HG02970 (cell line): ENCODE data around the gene ETV6.

ENCODE experiments used
- ATAC-seq: cut with Tn5 transposase; IDR thresholded peaks from one replicate; pipeline ENCODE4 v1.9.1; 2021; ENCODE audit warnings: mild to moderate bottlenecking, moderate library complexity, moderate number of reproducible peaks; ENCODE audit not compliant: unreplicated experiment, low FRiP score

Gene ETV6

DNA sequence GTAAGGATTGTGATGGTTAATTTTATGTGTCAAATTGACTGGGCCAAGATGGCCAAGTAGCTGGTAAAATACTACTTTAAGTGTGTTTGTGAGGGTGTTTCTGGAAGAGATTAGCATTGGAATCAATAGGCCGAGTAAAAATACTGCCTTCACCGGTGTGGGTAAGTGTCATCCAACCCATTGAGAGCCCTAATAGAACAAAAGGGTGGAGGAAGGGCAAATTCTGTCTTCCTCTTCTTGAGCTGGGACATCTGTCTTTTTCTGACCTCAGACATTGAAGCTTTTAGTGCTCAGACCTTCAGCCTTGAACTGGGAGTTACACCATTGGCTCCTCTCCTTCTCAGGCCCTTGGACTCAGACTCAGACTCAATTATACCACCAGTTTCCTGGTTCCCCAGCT is 8.0 kb upstream of the ETV6 start:
- no peak for ATAC-seq

DNA sequence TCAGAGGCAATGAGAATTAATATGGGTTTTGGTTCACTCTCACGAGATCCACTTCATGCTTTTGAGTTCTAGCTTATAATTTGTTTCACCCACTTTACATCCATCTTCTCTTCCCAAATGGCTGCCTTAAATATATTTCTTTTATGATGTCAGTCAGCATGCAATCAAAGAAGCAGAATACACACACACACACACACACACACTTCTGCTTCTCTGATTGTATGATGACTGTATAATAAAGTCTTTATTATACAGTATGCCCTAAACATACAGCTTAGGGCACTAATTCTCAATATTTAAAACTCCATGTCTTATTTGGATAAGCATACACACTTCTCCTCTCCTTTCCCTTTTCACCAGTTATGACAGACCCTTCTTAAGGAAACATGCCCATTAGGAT is 6.7 kb upstream of the ETV6 start:
- ATAC-seq, result no peak

DNA sequence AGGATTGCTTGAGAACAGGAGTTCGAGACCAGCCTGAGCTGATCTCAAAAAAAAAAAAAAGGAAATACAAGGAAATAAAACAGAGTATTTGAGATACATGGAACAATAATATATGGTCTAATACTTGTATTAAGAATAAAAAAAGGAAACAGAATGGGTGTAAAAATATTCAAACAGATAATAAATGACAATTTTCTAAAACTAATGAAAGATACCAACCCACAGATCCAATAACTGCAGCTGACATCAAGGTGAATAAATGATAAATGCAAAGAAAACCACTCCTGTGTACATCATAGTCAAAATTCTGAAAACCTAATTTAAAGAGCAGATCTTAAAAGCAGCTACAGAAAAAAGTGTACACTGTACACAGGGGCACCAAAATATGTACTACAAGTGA is 4.1 kb upstream of the ETV6 start:
- no peak for ATAC-seq

DNA sequence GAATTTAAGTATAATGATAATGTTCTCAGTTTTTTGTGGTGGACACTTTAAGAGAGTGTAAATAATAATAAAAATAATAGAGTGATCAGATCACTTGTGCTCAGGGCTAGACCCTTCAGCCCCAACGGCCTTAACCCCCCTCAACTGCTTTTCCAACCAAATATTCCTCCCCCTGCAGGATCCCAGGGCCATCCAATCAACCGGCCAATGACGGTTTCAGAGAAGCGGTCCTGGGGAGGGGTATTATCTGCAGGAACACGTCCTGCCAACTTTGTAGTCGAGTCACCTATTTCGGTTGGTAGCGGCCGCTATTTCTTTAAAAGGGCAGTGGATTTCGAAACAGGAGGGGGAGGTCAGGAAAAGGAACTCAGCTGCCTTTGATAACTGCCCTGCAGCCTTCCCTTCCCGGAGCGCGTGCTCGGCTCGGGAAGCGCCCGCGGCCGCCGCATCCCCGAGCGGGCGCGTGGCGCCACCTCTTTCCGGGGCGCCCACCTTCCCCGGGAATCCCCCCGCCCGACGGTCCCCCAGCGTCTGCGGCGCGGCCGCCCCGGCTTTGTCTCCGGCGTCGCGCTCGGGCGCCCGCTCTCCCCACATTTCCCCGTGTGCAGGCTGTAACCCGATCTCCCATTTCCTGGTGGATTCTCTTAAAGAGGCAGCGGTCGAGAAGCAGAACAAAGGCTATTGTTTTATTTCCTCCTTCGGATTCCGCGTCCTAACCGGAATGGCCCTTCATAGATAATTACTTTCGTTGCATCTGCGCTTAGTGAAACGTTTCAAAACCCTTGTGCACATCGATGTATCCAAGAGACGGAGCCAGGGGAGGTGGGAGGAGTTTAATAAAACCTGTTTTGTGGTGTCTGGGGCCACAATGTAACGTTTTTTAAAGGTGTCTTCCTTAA is 711 bp upstream of the ETV6 start:
- ATAC-seq, result peak; percentile 35

DNA sequence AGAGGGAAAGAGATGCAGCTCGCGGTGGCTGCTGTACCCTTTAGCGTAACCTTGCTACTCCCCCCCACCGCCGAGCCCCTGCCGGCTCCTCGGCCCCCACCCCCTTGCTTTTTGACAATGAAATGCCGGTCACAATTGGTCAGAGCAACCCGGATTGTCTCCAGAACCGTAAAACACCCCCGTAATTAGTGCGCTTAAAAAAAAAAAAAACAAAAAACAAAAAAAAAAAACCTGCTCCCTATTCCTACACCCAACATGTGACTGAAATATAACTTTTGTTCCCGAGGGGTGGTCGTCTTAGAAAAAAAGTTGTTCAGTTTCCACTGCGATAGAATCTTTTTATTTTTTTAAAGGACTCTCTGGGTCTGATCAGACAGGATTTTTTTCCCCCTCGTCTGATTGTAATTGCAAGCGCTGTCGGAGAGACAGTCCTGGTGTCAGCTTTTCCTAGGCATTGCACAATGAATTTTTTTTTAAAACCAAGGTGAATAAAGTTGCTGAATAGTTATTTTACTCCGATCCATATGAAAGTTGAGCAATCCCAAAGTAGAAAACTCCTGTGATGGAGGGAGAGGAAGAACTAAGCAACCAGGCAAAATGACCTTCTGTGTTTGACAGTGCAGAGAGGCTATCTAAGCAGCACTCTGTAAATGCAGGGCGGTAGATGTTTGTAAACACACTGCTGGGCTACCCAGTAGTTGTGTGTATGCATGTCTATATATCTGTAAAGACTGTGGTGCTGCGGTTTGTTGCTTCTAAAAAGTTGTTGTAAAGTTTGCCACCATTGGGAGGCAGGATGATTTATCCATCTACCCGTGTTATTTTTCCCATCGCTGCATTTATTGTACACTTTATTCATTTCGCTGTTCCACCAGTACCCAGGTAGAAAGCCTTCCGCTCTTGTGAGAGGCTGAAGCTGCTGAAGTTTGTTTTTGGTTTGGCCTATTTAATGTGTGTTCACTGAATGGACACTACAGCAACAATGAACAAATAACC is 1.1 kb downstream of the ETV6 start:
- no peak for ATAC-seq

DNA sequence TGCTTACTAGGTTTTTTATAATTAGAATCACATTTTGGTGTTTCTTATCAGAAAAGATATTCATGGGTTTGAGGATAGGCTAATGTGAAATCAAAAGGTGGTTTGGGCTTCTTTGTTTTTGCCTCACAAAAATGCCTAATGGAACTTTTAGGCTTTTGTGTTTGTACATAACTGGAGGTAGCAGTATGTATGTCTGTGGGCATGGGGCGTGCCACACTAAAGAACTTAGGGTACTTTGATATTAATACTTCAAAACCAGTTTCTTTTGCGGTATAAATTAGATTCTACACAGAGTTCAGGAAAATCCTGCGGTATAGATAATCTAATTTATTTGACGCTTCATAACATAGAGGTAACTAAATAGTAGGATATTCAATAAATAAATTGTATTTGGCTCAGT is 1.9 kb downstream of the ETV6 start:
- no peak for ATAC-seq

DNA sequence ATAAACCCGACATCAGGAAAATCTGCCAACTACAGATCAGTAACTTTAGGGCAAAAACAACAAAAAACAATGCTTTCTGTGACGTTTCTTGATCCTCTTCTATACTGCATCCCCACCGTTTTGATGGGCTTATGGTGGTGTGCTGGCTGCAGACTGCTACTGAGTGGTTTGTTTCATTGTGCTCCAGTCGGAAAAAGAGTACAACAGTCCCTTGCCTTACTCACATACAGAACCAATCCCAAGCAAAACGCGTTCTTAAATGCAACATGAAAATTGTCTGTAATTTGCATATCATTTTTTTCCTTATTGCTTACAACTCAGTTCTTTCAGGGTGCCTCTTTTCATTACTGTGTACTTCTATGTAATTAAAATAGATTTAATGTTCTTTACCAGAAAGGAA is 2.3 kb downstream of the ETV6 start:
- ATAC-seq, result no peak

DNA sequence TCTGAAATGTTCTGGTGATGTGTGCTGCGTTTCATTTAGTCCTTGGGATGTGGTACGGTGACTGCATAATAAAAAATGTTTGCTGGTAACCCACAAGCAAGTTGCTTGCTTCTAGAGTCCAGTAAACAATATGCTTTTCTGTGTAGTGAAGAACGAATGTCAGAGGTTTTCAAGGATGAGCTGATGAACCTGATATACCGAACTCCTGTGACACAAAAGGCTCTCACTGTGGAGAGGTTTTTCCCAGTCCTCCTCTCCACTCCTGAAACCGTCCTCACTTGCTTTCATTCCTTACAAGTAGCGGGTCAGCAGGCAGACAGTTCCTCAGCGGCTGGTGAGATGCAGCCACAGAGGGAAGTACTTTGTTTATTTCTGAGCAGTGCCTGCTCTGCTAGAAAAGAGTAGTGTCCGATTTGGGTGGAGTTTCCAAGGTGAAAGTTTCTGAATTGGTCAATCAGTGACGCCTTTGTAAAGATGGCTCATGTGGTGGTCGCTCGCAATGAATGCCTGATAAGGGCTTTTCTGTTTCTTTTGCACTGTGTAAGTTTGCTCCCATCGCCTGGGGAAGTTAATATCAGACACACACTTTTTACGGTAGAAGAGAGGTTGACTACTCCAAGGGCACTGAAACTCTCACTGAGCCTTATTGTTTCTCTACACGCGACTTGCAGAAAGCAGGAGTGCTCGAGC is 3.0 kb downstream of the ETV6 start:
- no peak for ATAC-seq

DNA sequence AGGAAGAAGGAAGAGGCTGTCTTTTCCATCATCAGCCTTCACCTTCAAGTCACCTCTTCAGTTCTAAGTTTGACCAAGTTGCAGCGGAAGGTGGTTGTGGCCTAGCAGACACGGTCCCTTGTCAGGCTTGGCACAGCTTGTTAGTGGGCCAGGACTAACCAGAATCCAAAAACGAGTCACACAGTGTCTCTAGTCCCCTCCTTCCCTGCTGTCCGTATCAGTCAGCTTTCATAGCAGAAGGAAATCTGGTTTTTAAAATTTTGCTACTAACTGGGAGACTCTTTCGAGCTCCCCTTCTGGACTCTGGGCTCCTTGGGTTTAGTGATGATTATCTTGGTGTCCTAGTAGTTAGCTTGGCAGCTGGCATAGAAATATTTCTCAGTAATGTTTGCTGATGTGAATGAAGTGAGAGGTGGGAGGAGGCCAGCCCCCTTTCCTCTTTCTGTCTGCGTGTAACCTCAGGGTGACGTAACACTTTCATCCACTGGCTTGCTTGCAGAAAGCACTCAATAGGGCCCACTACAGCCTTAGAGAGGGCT is 3.8 kb downstream of the ETV6 start:
- no peak for ATAC-seq

DNA sequence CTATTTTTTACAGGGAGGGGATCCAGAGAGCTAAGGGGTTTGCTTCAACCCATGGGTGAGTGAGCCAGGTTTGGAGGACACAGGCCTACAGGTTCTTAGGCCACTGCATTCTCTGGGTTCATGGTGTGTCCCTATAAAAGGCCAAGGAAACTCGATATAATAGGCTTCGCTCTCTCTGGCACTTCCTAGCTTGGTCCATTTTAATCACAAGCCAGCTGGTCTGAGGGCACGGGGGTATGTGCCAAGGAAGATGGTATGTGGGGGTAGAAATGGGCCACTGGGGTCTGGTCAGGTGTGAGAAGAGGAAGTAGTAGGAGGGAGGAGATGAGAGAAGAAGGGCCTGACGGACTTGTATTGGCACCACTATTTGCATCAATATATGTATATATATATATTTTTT is 4.9 kb downstream of the ETV6 start:
- no peak for ATAC-seq

DNA sequence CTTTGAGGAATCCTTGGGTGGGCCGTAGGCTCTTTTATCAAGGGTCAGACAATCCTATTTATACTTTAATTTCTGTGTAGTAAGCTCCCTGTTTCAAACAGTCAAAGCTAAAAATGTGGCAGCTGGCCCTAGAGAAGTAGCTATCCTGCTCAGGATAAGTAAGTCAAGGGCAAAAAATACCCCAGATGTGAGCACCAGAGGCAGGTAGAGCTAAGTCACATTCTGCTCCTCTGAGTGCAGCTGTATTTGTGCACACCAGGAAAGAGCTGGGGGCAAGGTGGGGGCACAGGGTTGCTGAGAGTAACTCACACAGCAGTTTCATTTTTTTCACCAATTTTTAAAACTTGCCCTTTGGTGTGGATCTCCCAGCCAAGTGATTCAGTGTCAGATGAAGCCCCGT is 5.3 kb downstream of the ETV6 start:
- ATAC-seq, result no peak

DNA sequence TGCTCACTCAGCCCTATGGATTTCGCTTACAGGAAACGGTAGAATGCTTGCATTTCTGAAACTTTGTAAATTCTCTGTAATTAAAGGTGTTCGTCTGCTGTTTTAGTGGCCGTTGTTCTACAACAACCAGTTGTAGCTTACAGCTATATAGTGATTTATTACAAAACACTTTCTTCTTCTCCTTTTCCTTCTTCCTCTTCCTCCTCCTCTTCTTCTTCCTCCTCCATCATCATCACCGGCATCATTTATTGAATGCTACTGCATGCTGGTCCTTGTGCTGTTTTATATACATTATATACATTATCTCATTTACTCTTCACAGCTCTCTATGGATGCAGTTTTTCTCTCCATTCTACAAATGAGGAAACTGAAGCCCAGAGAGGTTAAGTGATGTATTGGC is 6.4 kb downstream of the ETV6 start:
- no peak for ATAC-seq

DNA sequence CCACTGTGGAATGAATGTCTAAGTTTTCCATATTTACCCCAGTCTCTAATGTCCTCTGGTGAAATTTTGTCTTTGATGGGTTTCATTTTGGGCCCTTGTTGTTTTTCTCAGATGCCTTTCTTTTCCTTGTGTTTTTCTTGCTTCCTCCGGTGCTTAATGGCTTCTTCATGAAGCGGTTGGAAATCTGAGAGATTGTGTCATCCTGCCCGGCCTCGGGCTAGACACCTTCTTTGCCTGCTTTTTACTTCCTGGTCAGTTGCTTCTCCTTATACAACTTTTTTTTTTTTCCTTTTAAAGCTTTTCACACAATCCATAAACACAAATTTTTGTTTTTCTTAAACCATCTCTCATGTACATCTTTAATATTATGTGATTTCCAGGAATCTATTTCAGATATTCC is 7.1 kb downstream of the ETV6 start:
- ATAC-seq, result no peak

DNA sequence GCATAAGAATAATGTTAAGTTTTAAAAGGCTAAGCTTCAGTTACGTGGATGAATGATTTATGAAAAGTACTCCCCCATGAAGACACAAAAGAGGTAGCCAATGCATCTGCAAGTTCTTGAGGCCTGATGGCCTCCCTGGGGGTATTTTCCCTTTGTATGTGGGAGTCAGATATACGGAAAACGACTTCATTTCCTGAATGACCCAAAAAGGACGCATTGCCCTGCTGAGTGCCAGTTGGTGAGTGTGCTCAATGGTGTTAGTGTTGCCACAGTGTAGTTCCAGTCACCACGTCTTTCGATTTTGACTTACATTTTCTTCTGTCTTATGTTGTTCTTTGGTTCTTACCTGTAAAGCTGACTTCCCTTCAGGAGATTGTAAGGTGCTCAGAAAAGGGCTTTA is 8.0 kb downstream of the ETV6 start:
- ATAC-seq, result no peak

DNA sequence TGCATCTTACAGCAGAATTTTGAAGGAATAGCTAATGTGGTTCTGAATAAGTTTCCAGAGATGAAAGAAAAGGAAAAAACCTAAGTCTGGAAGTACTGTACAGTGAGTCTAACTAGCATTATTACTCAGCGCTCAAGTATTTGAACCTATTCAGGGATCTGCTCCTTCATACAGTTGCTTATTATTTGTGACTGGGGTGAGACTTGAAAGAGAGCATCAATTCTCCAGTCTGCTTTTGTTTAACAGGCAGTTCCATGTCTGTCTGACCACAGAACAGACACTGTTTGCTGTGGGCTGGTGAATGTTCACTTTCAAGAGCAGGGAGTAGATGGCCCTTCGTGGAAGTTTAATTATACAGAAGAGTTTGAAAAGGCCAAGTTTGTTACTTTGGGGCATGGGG is 9.3 kb downstream of the ETV6 start:
- ATAC-seq, result no peak

DNA sequence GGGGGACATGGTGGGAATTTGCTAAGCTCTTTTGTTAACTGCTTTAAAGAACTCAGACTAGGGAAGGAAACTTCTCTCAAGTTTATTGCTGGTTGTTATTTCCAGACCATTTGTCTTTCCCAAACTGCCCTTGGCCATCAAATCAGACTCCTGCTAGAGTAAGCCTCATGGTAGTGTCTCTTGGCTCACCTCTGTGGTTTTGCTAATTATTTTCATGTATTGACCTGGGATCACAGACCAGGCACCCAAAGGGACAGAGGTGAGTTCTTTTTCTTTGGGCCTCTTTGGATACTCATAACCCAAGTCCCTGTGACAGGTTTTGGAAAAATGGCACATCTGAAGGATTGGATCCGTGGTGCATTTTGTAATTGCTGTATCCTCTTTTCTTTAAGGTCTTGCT is 11.2 kb downstream of the ETV6 start:
- ATAC-seq, result no peak

DNA sequence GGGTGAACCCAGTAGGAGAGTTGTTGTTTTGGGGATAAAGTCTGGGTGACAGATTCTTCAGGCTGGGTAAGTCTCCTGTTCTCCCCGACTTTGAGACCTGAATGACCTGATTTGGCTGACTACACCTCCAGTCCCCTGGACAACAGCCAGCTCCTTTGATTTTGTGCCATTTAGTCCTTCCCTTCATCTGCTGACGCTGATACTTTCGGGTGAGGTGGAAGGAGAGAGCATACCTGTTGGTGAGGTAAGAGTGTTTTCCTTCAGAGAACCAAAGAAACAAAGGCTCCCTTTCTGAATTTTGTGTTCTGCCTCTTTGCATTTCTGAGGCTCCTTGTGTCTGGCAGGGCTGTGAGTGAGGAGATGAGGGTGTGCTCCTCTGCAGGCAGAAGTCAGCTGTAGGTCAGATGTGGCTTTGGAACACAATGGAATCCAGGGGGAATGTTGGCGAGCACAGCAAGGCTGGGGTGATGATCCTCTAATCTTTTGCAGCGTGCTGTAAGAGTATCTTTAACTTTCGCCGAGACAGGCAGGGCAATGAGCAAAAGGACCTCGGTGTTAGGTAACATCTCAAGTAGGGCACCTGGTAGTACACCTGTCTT is 12.1 kb downstream of the ETV6 start:
- ATAC-seq, result no peak

DNA sequence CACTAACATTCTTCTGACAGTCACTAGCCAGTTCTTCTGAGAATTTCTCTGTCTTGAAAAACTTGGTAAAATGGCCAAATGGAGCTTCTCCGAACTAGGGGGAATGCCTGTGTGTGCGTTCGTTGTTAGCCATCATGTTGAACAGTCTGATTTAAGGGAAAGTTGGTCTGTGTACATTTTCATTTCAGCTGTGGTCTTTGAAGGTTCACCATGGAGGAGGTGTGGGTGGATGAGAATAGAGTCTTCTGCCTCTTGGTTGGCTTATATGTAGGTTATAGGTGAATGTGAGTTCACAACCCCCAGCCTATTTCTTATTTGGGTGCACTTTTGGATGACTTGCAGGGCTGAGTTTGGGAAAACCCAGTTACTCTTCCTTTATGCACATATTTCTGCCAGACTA is 12.9 kb downstream of the ETV6 start:
- ATAC-seq, result no peak

DNA sequence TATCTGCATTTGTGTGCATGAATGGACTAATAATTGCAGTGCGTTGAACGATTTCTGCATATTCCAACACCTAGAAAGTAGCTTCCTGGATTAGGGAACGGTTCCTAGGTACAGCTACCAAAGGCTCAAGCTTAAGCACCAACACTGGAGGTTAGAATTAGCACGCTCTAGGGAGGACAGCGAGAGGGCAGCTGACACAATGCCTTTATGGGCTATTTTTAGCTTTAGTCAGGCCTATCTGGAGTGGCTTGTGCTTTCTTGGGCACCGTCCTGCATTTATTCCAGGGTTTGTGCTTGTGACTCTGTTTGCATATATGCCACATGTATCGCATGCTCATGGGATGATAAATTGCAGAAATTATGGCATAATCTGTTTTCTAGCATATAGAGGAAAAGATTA is 13.7 kb downstream of the ETV6 start:
- ATAC-seq, result no peak

DNA sequence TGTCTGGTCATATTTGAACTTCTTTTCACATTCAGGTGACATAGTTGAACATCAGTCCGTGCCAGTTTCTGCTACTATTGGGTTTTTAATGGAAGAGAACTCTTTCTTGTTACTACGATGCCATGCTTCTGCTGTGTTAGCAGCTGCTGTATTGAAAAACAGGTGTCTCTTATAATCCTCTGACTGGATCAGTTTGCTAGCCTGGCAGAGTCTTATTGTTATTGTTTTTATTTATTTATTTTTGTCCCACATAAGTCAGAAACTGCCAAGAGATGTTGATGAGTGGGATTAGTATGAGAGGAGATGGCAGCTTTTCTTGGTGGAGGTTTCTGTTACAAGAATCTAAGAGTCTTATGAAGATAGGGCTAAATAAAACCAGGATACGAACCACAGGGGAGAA is 14.6 kb downstream of the ETV6 start:
- no peak for ATAC-seq
